ENCODE results near the gene TUBA1A.
A peak's percentile ranks its signal among the peaks of the same experiment; 100 is the strongest.
"Not testable (repeated sequence)": the region's sequence is repeated elsewhere in the genome, so short reads cannot be mapped to it uniquely, and the experiment has no call there.

TUBA1A gene

GRCh38 chr12:49200919-49201594 is 12.2 kb upstream of the TUBA1A start:
- no peak for DNase-seq (ENCODE audit: low read depth)

DNA sequence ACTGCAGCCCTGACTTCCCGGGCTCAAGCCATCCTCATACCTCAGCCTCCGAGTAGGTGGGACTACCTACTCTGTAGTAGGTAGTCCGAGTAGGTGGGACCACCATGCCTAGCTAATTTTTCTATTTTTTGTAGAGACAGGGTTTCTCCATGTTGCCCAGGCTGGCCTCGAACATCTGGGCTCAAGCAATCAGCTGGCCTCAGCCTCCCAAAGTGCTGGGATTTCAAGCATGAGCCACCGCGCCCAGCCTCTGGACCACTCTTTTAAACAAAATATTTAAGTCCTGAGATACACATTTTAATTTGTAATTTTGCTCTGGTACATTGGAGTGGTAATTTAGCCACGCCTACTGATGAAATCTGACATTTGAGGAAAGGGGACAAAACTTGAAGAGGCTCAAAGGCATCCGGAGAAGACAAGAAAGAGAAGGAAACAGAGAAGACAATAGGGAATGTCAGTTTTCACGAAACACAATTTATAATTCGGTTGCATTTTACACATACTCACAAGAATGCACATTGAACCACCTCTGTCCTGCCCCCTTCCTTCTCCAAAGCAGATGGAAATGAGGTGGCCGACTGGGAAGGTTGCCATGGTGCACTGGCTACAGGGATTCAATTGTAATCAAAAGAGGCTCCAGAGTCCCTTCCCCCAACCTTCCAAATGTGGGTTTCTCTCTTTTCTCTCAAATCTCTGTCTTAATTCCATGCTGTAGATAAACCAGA is 9.7 kb upstream of the TUBA1A start:
- DNase-seq (ENCODE audit: low read depth) = no peak

- no peak for DNase-seq (ENCODE audit: low read depth)
Observed at GRCh38 chr12:49197256-49197655, 8.4 kb upstream of the TUBA1A start.

- no peak for DNase-seq (ENCODE audit: low read depth)
Observed at GRCh38 chr12:49195736-49196135, 6.9 kb upstream of the TUBA1A start.

- not testable (repeated sequence) for DNase-seq (ENCODE audit: low read depth)
Observed at GRCh38 chr12:49193746-49194145, 4.9 kb upstream of the TUBA1A start.

DNA sequence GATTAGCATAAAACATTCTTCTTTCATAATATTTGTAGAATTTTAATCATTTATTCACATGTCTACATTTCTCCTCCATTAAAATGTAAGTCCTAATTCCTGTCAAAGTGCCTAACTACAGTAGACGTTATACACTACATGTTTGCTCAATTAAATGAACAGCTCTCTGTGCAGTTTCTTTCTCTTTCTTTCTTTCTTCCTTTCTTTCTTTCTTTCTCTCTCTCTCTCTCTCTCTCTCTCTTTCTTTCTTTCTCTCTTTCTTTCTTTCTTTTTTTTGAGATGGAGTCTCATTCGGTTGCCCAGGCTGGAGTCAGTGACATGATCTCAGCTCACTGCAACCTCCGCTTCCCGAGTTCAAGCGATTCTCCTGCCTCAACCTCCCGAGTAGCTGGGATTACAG is 2.6 kb upstream of the TUBA1A start:
- DNase-seq (ENCODE audit: low read depth) = not testable (repeated sequence)

DNA sequence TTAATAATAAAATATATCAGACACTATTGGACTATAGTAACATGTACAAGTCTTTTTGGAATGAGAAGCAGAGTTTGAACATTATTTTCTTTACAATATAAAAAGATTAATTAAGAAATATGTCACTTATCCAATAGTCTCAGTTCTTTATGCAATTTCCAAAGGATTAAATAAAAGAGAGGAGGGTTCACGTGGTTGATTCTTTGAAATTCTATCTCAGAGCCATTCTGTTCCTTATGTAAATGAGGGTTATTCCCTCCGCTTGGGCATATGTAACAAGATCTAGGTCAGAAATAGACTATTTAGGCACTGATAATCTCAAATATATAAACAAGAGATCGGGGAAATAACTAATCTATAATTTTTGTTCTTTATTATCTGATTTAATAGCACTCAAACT is 2.1 kb upstream of the TUBA1A start:
- DNase-seq (ENCODE audit: low read depth) = no peak

- no peak for DNase-seq (ENCODE audit: low read depth)
Observed at GRCh38 chr12:49189731-49190716, 1.1 kb upstream of the TUBA1A start.

GRCh38 chr12:49188201-49188915 is 522 bp downstream of the TUBA1A start:
- peak; percentile 65 for DNase-seq (ENCODE audit: low read depth)

DNA sequence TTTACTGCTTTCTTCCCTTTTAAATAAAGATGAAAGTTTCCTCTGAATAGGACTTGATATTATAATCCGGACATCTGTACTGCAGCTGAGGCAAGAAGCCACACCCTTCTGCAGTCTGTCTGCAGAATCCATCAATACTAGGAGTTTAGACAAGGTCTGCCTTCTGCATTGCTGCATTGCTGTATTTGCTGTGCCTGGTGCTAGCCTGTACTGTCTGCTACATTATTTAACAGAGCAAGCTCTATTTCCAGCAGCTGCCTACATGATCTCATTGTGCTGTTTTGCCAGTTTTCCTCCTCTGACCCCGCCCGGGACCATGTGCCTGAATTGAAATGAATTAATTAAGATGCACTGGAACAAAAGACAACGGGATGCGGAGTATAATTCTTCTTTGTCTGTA is 1.7 kb downstream of the TUBA1A start:
- DNase-seq (ENCODE audit: low read depth) = no peak

GRCh38 chr12:49186307-49186706 is 2.6 kb downstream of the TUBA1A start:
- DNase-seq (ENCODE audit: low read depth) = not testable (repeated sequence)

DNA sequence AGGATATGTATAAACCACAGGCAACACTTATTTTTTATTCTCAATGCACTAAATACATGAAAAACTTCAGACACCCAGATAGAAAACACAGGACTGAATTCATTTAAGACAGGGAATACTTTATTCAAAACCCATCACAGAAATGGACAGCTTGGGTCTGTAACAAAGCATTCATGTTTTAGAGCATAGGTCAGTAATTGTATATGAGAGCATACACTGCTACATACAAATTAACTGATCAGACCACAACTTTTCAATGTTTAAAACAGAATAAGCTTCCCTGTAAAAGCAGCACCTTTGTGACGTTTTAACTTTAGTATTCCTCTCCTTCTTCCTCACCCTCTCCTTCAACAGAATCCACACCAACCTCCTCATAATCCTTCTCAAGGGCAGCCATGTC is 4.2 kb downstream of the TUBA1A start:
- not testable (repeated sequence) for DNase-seq (ENCODE audit: low read depth)

DNA sequence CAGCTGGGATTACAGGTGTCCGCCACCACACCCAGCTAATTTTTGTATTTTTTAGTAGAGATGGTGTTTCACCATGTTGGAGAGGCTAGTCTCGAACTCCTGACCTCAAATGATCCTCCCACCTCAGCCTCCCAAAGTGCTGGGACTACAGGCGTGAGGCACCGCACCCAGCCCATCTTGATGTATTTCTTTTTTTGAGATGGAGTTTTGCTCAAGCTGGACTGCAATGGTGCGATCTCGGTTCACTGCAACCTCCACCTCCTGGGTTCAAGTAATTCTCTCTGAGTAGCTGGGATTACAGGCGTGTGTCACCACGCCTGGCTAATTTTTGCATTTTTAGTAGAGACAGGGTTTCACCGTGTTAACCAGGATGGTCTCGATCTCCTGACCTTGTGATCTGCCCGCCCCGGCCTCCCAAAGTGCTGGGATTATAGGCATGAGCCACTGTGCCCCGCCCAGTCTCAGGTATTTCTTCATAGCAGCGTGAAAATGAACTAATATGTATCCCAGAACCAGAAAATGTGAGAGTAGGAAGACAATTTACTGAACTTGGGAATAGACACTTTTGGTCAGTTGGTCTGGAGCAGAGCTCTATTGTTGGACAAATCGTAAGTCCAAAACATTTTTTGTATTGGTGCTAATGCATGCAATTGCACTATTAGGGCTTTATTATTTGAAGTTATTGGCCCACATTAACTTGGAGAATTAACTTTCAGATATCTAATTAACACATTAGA is 5.5 kb downstream of the TUBA1A start:
- not testable (repeated sequence) for DNase-seq (ENCODE audit: low read depth)

- DNase-seq (ENCODE audit: low read depth) = no peak
Observed at GRCh38 chr12:49174218-49174617, 14.7 kb downstream of the TUBA1A start.

DNA sequence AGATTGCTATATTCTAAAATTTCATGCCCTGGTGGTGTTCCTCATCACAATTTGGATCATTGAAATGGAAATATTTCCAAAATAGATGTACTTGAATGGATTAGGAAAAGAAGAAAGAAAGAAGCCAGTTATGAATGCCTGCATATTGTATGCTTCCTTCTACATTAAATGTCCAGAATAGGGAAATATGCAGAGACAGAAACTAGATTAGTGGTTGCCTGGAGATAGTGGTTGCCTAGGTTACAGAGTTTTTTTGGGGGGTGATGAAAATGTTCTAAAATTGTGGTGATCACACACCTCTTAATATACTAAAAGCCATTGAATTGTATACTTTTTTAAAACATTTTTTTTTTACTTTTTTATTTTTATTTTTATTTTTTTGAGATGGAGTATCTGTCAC is 18.0 kb downstream of the TUBA1A start:
- no peak for DNase-seq (ENCODE audit: low read depth)

DNA sequence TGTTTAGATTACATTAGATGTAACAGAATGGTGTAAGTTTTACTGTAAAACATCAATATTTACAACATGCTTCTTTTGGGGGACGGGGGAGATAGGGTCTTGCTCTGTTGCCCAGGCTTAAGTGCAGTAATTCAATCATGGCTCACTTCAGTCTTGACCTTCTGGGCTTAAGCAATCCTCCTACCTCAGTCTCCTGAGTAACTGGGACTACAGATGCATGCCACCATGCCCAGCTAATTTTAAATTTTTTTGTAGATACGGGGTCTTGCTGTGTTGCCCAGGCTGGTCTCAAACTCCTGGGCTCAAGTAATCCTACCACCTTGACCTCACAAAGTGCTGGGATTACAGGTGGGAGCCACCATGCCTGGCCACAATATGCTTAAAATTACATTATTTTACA is 23.8 kb downstream of the TUBA1A start:
- DNase-seq (ENCODE audit: low read depth) = no peak

- DNase-seq (ENCODE audit: low read depth) = not testable (repeated sequence)
Observed at GRCh38 chr12:49161901-49162300, 27.0 kb downstream of the TUBA1A start.

DNA sequence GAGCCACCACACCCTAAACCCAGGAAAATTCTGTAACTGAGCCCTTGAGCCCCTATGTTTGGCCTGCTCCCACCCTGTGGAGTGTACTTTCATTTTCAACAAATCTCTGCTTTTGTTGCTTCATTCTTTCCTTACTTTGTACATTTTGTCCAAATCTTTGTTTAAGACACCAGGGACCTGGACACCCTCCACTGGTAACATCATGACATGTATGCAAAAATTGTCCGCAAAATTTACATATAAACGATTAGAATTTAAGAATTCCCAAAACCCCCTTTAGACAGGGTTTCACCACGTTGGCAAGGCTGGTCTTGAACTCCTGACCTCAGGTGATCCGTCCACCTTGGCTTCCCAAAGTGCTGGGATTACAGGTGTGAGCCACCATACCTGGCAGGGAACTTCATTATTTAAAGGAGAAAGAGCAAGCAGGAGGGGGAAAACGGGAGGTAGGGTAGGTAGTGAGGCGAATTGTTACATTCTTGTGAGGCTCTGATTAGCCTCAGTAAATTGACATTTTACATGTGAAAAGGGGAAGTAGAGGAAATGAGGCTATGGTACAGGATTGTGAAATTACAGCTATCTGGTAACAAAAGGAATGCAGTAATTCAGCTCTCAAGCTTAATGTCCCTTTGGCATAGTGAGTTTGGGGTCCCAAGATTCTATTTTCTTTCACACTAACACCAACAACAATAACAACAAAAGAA is 27.6 kb downstream of the TUBA1A start:
- no peak for DNase-seq (ENCODE audit: low read depth)

- no peak for DNase-seq (ENCODE audit: low read depth)
Observed at GRCh38 chr12:49160399-49160798, 28.5 kb downstream of the TUBA1A start.

GRCh38 chr12:49154221-49154620 is 34.7 kb downstream of the TUBA1A start:
- DNase-seq (ENCODE audit: low read depth) = no peak

GRCh38 chr12:49147384-49147783 is 41.5 kb downstream of the TUBA1A start:
- DNase-seq (ENCODE audit: low read depth) = no peak
